ENCODE measurements around the gene PLCXD3.

- TF ChIP-seq CEBPB (IDR thresholded peaks at IDR 0.05) (no peak), TAF1 (IDR thresholded peaks at IDR 0.05; ENCODE audit: low read depth) (no peak), REST (IDR thresholded peaks at IDR 0.05; ENCODE audit: low read depth) (no peak), MAX (IDR thresholded peaks at IDR 0.05) (no peak), FOXM1 (IDR thresholded peaks at IDR 0.05; ENCODE audit: borderline replicate concordance, low read depth) (no peak), TEAD4 (IDR thresholded peaks at IDR 0.05) (no peak), YY1 (IDR thresholded peaks at IDR 0.05; ENCODE audit: low read depth) (no peak), EGR1 (IDR thresholded peaks at IDR 0.05) (no peak), TCF12 (IDR thresholded peaks at IDR 0.05; ENCODE audit: low read depth) (no peak), RAD21 (IDR thresholded peaks at IDR 0.05; ENCODE audit: low read depth) (no peak), EP300 (IDR thresholded peaks at IDR 0.05; ENCODE audit: borderline replicate concordance) (no peak), ZBTB7A (IDR thresholded peaks at IDR 0.05; ENCODE audit: low read depth) (no peak), CREB1 (IDR thresholded peaks at IDR 0.05; ENCODE audit: low read depth) (no peak), NFIC (IDR thresholded peaks at IDR 0.05) (no peak)
Measured at GRCh38 chr5:41452506-41452905, 57.9 kb downstream of the PLCXD3 start.
